AG04450 (cell line): Measurements from ENCODE around the gene SHF. TPM values are rescaled to one million over a fixed set of nuclear protein-coding genes. Genes with fewer than 3 reads are reported as not detected.
A peak's percentile ranks its signal among the peaks of the same experiment; 100 is the strongest.

Experiments
- CTCF ChIA-PET: fragments of 300-600, 350-600 bp; formaldehyde crosslinking; extraction: SDS; loops from one replicate; lab custom pipeline; 2022; ENCODE audit warnings: antibody characterized with exemption, inconsistent platforms; lab: Charles Lee
- POLR2A ChIA-PET: fragments of 350-600 bp; formaldehyde crosslinking; extraction: SDS; loops from one replicate; lab custom pipeline; 2021; ENCODE audit warnings: antibody characterized with exemption, inconsistent platforms; lab: Yijun Ruan, JAX
- DNase-seq: peaks from one replicate; pipeline ENCODE4 v3.0.0-alpha.2; 2011; ENCODE audit warnings: low read depth, low spot score
- H3K27ac ChIP-seq: one replicate; pipeline ENCODE4 v1.5.1; 2012; ENCODE audit warnings: low read depth, low read length, control low read depth
- H3K27me3 ChIP-seq: one replicate; pipeline ENCODE4 v1.6.0; 2012; ENCODE audit warnings: low read length; ENCODE audit not compliant: control insufficient read depth, insufficient read depth
- H3K4me3 ChIP-seq: 2 replicates; pipeline ENCODE4 v1.5.1; 2011; ENCODE audit warnings: mild to moderate bottlenecking, low read depth, low read length, control low read depth
- H3K9me3 ChIP-seq: 2 replicates; pipeline ENCODE4 v1.5.1; 2012; ENCODE audit warnings: low read length; ENCODE audit not compliant: control insufficient read depth, insufficient read depth
- CTCF ChIP-seq: IDR thresholded peaks from 2 replicates; pipeline ENCODE4 v1.5.1; 2011; ENCODE audit warnings: low read depth, low read length, control low read depth, inconsistent platforms
- polyA plus RNA-seq: library from polyadenylated mRNA; depleted of rRNA; stranded (reverse); fragments of >200 nt; gene quantifications from 2 replicates; pipeline ENCODE4 v1.2.3, GENCODE V29; 2011

SHF gene
- polyA plus RNA-seq, 1 experiment = 4.1 TPM

- Histone ChIP-seq H3K9me3 (no peaks in the 10 kb centered on the region), H3K4me3 (peak overlapping the region; percentile 94), H3K27me3 (no peaks in the 10 kb centered on the region), H3K27ac (peak overlapping the region; percentile 92)
- DNase-seq = peak; percentile 89
- CTCF ChIA-PET = interaction anchor here (0.6 to 7.9 kb wide), 9 partner anchors 8 to 443 kb away, joined by 3 to 70 read pairs (median 9); partner anchors contain the start of gene SHF
- TF ChIP-seq CTCF = no peak
- POLR2A ChIA-PET = interaction anchor here (0.6 to 1.3 kb wide), 5 partner anchors 13 to 202 kb away, joined by 3 to 4 read pairs (median 3); partner anchors contain the start of gene SHF
Measured at GRCh38 chr15:45200001-45200798, 12.4 kb upstream of the SHF start.

GRCh38 chr15:45199136-45199810, 11.5 kb upstream of the SHF start:
- H3K27me3 ChIP-seq = no peaks in the 10 kb centered on the region
- ChIA-PET CTCF (interaction anchor here (0.5 to 7.9 kb wide), 4 partner anchors 11 to 72 kb away, joined by 4 to 70 read pairs (median 22); partner anchors contain the start of gene SHF), POLR2A (no interaction called here)
- no peak for TF ChIP-seq CTCF
- no peaks in the 10 kb centered on the region for H3K9me3 ChIP-seq
- no peak for DNase-seq
- H3K27ac ChIP-seq = peak overlapping the region; percentile 92
- peak overlapping the region; percentile 94 for H3K4me3 ChIP-seq

GRCh38 chr15:45198337-45199135, 10.8 kb upstream of the SHF start:
- ChIA-PET POLR2A (interaction anchor here (0.7 to 1.0 kb wide), 3 partner anchors 11 to 35 kb away, joined by 3 to 4 read pairs (median 3); no protein-coding TSS in a partner anchor), CTCF (interaction anchor here (0.5 to 7.9 kb wide), 17 partner anchors 8 to 439 kb away, joined by 3 to 70 read pairs (median 5); partner anchors contain the start of genes DUOXA2 and SHF)
- peak; percentile 95 for DNase-seq
- Histone ChIP-seq H3K27ac (peak overlapping the region; percentile 92), H3K27me3 (no peaks in the 10 kb centered on the region), H3K9me3 (no peaks in the 10 kb centered on the region), H3K4me3 (peak overlapping the region; percentile 94)
- peak; percentile 87 for TF ChIP-seq CTCF

GRCh38 chr15:45197512-45197911, 9.7 kb upstream of the SHF start:
- ChIA-PET CTCF (interaction anchor here (0.7 to 3.7 kb wide), 10 partner anchors 10 to 440 kb away, joined by 3 to 38 read pairs (median 4); partner anchors contain the start of genes DUOXA2 and SHF), POLR2A (interaction anchor here (0.7 to 1.0 kb wide), 2 partner anchors 11 to 34 kb away, joined by 3 to 6 read pairs; no protein-coding TSS in a partner anchor)
- no peaks in the 10 kb centered on the region for H3K27me3 ChIP-seq
- no peak overlapping the region for H3K27ac ChIP-seq
- no peak for DNase-seq
- H3K4me3 ChIP-seq = no peak overlapping the region; the same call in 1 of the 2 replicates
- no peaks in the 10 kb centered on the region for H3K9me3 ChIP-seq
- no peak for TF ChIP-seq CTCF
